ENCODE measurements around the gene USF1.

- TF ChIP-seq CTCF (optimal IDR thresholded peaks at IDR 0.05 in 1 of 3, IDR thresholded peaks at IDR 0.05 in 1 of 3, conservative IDR thresholded peaks at IDR 0.05 in 1 of 3; ENCODE audit: extremely low read depth in 1 of 3, insufficient read depth in 2 of 3, low read length in 3 of 3) (no peak), EZH2 (IDR thresholded peaks at IDR 0.05; ENCODE audit: low read length) (no peak)
These were observed 42.9 kb upstream of the USF1 start for GRCh38 chr1:161088587-161089110.

Data from keratinocyte (primary cell).